ENCODE results near the gene JAK1.

JAK1 gene

GRCh38 chr1:64934878-64935275 lies 31.5 kb downstream of the JAK1 start (continued):
- TF ChIP-seq ZNF26 (tag by site-specific recombination; IDR thresholded peaks at IDR 0.05), result no peak
- no peak for TF ChIP-seq ZNF843 (tag by site-specific recombination; IDR thresholded peaks at IDR 0.05)
- TF ChIP-seq ZNF221 (tag by site-specific recombination; IDR thresholded peaks at IDR 0.05; ENCODE audit: borderline replicate concordance), result no peak
- no peak for TF ChIP-seq ZNF335 (tag by site-specific recombination; conservative IDR thresholded peaks at IDR 0.05)

GRCh38 chr1:64934115-64934877 lies 32.1 kb downstream of the JAK1 start:
- Histone ChIP-seq H3K36me3 (ENCODE audit: control insufficient read depth in 2 of 2, insufficient read depth in 1 of 2, low read length in 2 of 2) (no peaks in the 10 kb centered on the region), H3K4me1 (ENCODE audit: control insufficient read depth, insufficient read depth, low read length) (no peaks in the 10 kb centered on the region), H3K4me3 (ENCODE audit: low read depth, low read length) (no peak overlapping the region), H3K9me3 (ENCODE audit: control insufficient read depth, insufficient read depth, low read depth, low read length) (no peaks in the 10 kb centered on the region), H3K27ac (ENCODE audit: extremely low read depth, low read depth, low read length) (no peak overlapping the region)
- TF ChIP-seq ZNF24 (tag by site-specific recombination; IDR thresholded peaks at IDR 0.05) (0 out of 2 replicates have a peak, but pooled peaks have one; percentile 46), ZNF660 (tag by site-specific recombination; IDR thresholded peaks at IDR 0.05) (0 out of 2 replicates have a peak, but pooled peaks have one; percentile 42), ZXDB (tag by site-specific recombination; IDR thresholded peaks at IDR 0.05) (0 out of 2 replicates have a peak, but pooled peaks have one; percentile 14), ZBTB17 (tag by site-specific recombination; IDR thresholded peaks at IDR 0.05) (peak; percentile 64; the same call in 1 of the 2 replicates), ZNF138 (tag by site-specific recombination; IDR thresholded peaks at IDR 0.05; ENCODE audit: borderline replicate concordance) (no peak), ZNF561 (tag by site-specific recombination; IDR thresholded peaks at IDR 0.05; ENCODE audit: borderline replicate concordance) (0 out of 2 replicates have a peak, but pooled peaks have one; percentile 37), ZNF692 (tag by site-specific recombination; IDR thresholded peaks at IDR 0.05) (peak; percentile 45; the same call in 1 of the 2 replicates), ZNF148 (tag by site-specific recombination; IDR thresholded peaks at IDR 0.05; ENCODE audit: borderline replicate concordance) (no peak), ZNF10 (tag by site-specific recombination; IDR thresholded peaks at IDR 0.05) (peak; percentile 99), ZNF600 (tag by site-specific recombination; IDR thresholded peaks at IDR 0.05) (0 out of 2 replicates have a peak, but pooled peaks have one; percentile 21), ZNF366 (tag by site-specific recombination; conservative IDR thresholded peaks at IDR 0.05) (0 out of 2 replicates have a peak, but pooled peaks have one; percentile 14)
- CTCF ChIA-PET, result interaction anchor here (0.5 to 0.6 kb wide), 2 partner anchors 17 to 350 kb away, joined by 3 read pairs; no protein-coding TSS in a partner anchor
- POLR2A ChIA-PET, result no interaction called here

- POLR2A ChIA-PET, result no interaction called here
- no peaks in the 10 kb centered on the region for H3K4me1 ChIP-seq (ENCODE audit: control insufficient read depth, insufficient read depth, low read length)
- no peaks in the 10 kb centered on the region for H3K9me3 ChIP-seq (ENCODE audit: control insufficient read depth, insufficient read depth, low read depth, low read length)
- H3K36me3 ChIP-seq (ENCODE audit: control insufficient read depth in 2 of 2, insufficient read depth in 1 of 2, low read length in 2 of 2), result no peaks in the 10 kb centered on the region
- TF ChIP-seq ZIC2 (tag by site-specific recombination; IDR thresholded peaks at IDR 0.05) (no peak), ZNF677 (tag by site-specific recombination; IDR thresholded peaks at IDR 0.05) (no peak), ZFP69B (tag by site-specific recombination; IDR thresholded peaks at IDR 0.05) (no peak), SP7 (tag by site-specific recombination; IDR thresholded peaks at IDR 0.05) (no peak), MZF1 (tag by site-specific recombination; IDR thresholded peaks at IDR 0.05; ENCODE audit: borderline replicate concordance) (no peak), KLF7 (tag by site-specific recombination; IDR thresholded peaks at IDR 0.05; ENCODE audit: borderline replicate concordance) (no peak), ZNF335 (tag by site-specific recombination; conservative IDR thresholded peaks at IDR 0.05) (no peak), ZNF341 (tag by site-specific recombination; IDR thresholded peaks at IDR 0.05; ENCODE audit: low read depth) (no peak), ZNF645 (tag by site-specific recombination; IDR thresholded peaks at IDR 0.05) (no peak), SP3 (tag by site-specific recombination; IDR thresholded peaks at IDR 0.05) (no peak)
- H3K4me3 ChIP-seq (ENCODE audit: low read depth, low read length), result no peak overlapping the region
- H3K27ac ChIP-seq (ENCODE audit: extremely low read depth, low read depth, low read length), result no peak overlapping the region
- CTCF ChIA-PET, result interaction anchor here (0.6 kb wide), 1 partner anchor 350 kb away, joined by 3 read pairs; no protein-coding TSS in a partner anchor
These were observed 32.9 kb downstream of the JAK1 start for GRCh38 chr1:64933296-64934070.

Data from HEK293 (cell line).